Esophagus muscularis mucosa (tissue), 4 donors: Measurements from ENCODE around the gene MAPKAPK5. TPM values are rescaled to one million over a fixed set of nuclear protein-coding genes. Genes with fewer than 3 reads are reported as not detected.
"Not testable (repeated sequence)": the region's sequence is repeated elsewhere in the genome, so short reads cannot be mapped to it uniquely, and the experiment has no call there.

Experiments
- DNase-seq: peaks from one replicate; pipeline ENCODE4 v3.0.0-alpha.2; 2017; ENCODE audit errors: extremely low spot score
- H3K27ac ChIP-seq, 4 donors: fragments of 200-600 bp; sonication (generic); replicated peaks in 1 of 4; 1 replicate in 3 of 4; 2 replicates in 1 of 4; pipeline ENCODE4 v1.5.1; 2016 to 2019; ENCODE audit warnings: mild to moderate bottlenecking in 1 of 4
- H3K27me3 ChIP-seq, 4 donors: fragments of 200-600 bp; sonication (generic); one replicate each; pipeline versions ENCODE4 v1.5.1 to v1.6.0; 2016 to 2019
- H3K36me3 ChIP-seq, 4 donors: fragments of 200-600 bp; sonication (generic); one replicate each; pipeline ENCODE4 v1.5.1; 2016 to 2019
- H3K4me1 ChIP-seq, 4 donors: fragments of 200-600 bp; sonication (generic); one replicate each; pipeline ENCODE4 v1.5.1; 2016 to 2019
- H3K4me3 ChIP-seq, 4 donors: fragments of 200-600 bp; sonication (generic); 1 replicate in 2 of 4; 2 replicates in 2 of 4; pipeline ENCODE4 v1.5.1; 2016 to 2019; ENCODE audit warnings: mild to moderate bottlenecking in 4 of 4, moderate library complexity in 1 of 4
- H3K9me3 ChIP-seq, 4 donors: fragments of 200-600 bp; sonication (generic); 1 replicate in 3 of 4; 2 replicates in 1 of 4; pipeline ENCODE4 v1.5.1; 2016 to 2019
- CTCF ChIP-seq, 3 experiments: fragments of 200-600 bp in 2 of 3; fragments of 450-650 bp in 1 of 3; sonication (generic) in 2 of 3; IDR thresholded peaks; one replicate each; pipeline ENCODE4 v1.5.1; 2017 to 2019; ENCODE audit warnings: antibody characterized with exemption in 3 of 3, mild to moderate bottlenecking in 2 of 3, moderate library complexity in 1 of 3
- EP300 ChIP-seq: sonication (generic); formaldehyde crosslinking; IDR thresholded peaks from one replicate; pipeline ENCODE4 v1.6.1; 2017; ENCODE audit warnings: antibody characterized with exemption
- POLR2A ChIP-seq: fragments of 450-650 bp; IDR thresholded peaks from one replicate; pipeline ENCODE4 v1.6.1; 2017; ENCODE audit warnings: antibody characterized with exemption, moderate library complexity, mild to moderate bottlenecking, low read depth
- POLR2AphosphoS5 ChIP-seq, 2 donors: sonication (generic); formaldehyde crosslinking; IDR thresholded peaks; one replicate each; pipeline ENCODE4 v1.6.1; 2017; ENCODE audit warnings: antibody characterized with exemption in 2 of 2
- WGBS: methylation state at CpG from one replicate; pipeline ENCODE4 v1.1.5; 2018; 5-methylcytosine and 5-hydroxymethylcytosine counted together
- intact Hi-C: fragments of 100-400 bp; cut with DNase I; formaldehyde crosslinking; loops from one replicate; pipeline ENCODE4 v1.15.1; 2023
- total RNA-seq, 4 donors: library from RNA; depleted of rRNA; stranded (reverse); fragments of >200 nt; gene quantifications; one replicate each; pipeline versions ENCODE4 v1.1.0 to v1.2.1, GENCODE V29; 2016

Gene MAPKAPK5
- total RNA-seq, 4 donors from 2014 or later: 30.3 to 43.7 (median 34.1) TPM

DNA sequence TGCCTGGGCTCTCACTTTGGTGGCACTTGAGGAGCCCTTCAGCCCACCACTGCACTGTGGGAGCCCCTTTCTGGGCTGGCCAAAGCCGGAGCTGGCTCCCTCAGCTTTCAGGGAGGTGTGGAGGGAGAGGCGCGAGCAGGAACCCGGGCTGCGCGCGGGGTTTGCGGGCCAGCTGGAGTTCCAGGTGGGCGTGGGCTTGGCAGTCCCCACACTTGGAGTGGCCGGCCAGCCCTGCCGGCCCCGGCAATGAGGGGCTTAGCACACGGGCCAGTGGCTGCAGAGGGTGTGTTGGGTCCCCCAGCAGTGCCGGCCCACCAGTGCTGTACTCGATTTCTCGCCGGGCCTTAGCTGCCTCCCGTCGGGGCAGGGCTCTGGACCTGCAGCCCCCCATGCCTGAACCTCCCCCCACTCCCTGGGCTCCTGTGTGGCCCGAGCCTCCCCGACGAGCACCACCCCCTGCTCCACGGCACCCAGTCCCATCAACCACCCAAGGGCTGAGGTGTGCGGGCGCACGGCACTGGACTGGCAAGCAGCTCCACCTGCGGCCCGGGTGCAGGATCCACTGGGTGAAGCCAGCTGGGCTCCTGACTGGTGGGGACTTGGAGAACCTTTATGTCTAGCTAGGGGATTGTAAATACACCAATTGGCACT is 6.4 kb upstream of the MAPKAPK5 start:
- 100% methylated on average over 1 of the region's 28 CpGs for WGBS
- Histone ChIP-seq H3K4me1 (peaks cover 10 to 12% (median 10%) of the 10 kb centered on the region in 4 donors), H3K36me3 (peaks cover 0 to 17% (median 13%) of the 10 kb centered on the region in 4 donors)
- intact Hi-C loops, H3K27ac ChIP-seq, H3K9me3 ChIP-seq, H3K27me3 ChIP-seq, DNase-seq, H3K4me3 ChIP-seq: not testable (repeated sequence)

DNA sequence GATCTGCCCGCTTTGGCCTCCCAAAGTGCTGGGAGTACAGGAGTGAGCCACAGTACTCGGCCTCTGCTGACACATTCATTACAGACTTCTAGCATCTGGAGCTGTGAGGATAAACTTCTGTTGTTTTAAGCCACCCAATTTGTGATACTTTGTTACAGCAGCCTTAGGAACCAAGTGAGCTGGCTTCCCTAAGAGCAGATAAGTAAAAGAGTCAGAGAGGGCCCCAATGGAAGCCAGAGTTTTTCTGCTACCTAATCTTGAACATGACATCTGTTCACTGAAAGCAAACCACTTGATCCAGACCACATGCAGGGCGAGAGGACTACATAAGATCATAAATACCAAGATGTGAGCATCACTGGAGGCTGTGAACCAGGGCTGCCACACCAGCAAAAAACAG is 3.7 kb upstream of the MAPKAPK5 start:
- Histone ChIP-seq H3K27me3 (no peaks in the 10 kb centered on the region), H3K36me3 (peaks cover 0 to 17% (median 13%) of the 10 kb centered on the region in 4 donors), H3K4me1 (peaks cover 20 to 25% (median 24%) of the 10 kb centered on the region in 4 donors), H3K4me3 (no peak overlapping the region), H3K27ac (no peak overlapping the region), H3K9me3 (no peaks in the 10 kb centered on the region)
- intact Hi-C loops: no loop called here
- DNase-seq: no peak
- 91% methylated on average over 3 of the region's 3 CpGs for WGBS
- TF ChIP-seq EP300: no peak
- TF ChIP-seq POLR2AphosphoS5 (IDR thresholded peaks at IDR 0.05): no peak
- TF ChIP-seq CTCF (IDR thresholded peaks at IDR 0.05): no peak
- TF ChIP-seq POLR2A: no peak

DNA sequence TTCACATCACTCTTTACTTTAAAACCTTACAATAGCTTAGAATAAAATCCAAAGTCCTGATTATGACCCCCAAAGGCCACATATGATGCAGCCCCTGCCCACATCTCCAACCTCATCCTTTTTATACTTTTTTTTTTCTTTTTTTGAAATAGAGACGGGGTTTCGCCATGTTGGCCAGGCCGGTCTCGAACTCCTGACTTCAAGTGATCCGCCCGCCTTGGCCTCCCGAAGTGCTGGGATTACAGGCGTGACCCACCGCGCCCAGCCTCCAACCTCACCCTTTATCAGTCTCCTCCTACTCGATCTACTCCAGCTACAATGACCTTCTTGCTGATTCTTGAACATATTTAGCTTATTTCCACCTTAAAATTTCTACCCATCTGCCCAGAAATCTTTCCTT is 1.2 kb upstream of the MAPKAPK5 start:
- intact Hi-C loops: no loop called here
- H3K4me1 ChIP-seq: peaks cover 30 to 49% (median 47%) of the 10 kb centered on the region in 4 donors
- no peak for DNase-seq

GRCh38 chr12:111841236-111841749 is 735 bp upstream of the MAPKAPK5 start:
- no peak for DNase-seq
- Histone ChIP-seq H3K36me3 (peaks cover 0 to 24% (median 13%) of the 10 kb centered on the region in 4 donors), H3K9me3 (no peaks in the 10 kb centered on the region), H3K27me3 (no peaks in the 10 kb centered on the region), H3K4me3 (peak overlapping the region; percentile 95 to 100 (median 97)), H3K4me1 (peaks cover 30 to 54% (median 52%) of the 10 kb centered on the region in 4 donors), H3K27ac (peak overlapping the region; percentile 93 to 97 (median 96))
- intact Hi-C loops: no loop called here
- under 1% methylated on average over 9 of the region's 13 CpGs for WGBS
- no peak for TF ChIP-seq EP300
- no peak for TF ChIP-seq CTCF (IDR thresholded peaks at IDR 0.05)
- TF ChIP-seq POLR2A: no peak

More for the DNA sequence above, 1.2 kb upstream of the MAPKAPK5 start:
- Histone ChIP-seq H3K27ac (peak overlapping the region; percentile 93 to 97 (median 96)), H3K4me3 (peak overlapping the region; percentile 95 to 100 (median 97)), H3K27me3 (no peaks in the 10 kb centered on the region), H3K36me3 (peaks cover 0 to 20% (median 13%) of the 10 kb centered on the region in 4 donors), H3K9me3 (no peaks in the 10 kb centered on the region)
- 43% methylated on average over 11 of the region's 11 CpGs for WGBS
- no peak for TF ChIP-seq POLR2AphosphoS5 (IDR thresholded peaks at IDR 0.05)
- TF ChIP-seq POLR2A: no peak
- TF ChIP-seq CTCF (IDR thresholded peaks at IDR 0.05): no peak
- TF ChIP-seq EP300: no peak

GRCh38 chr12:111842556-111843396 is 748 bp downstream of the MAPKAPK5 start:
- Histone ChIP-seq H3K4me3 (peak overlapping the region; percentile 95 to 100 (median 97)), H3K27ac (peak overlapping the region; percentile 93 to 97 (median 96)), H3K9me3 (no peaks in the 10 kb centered on the region), H3K36me3 (peaks cover 0 to 24% (median 13%) of the 10 kb centered on the region in 4 donors), H3K27me3 (no peaks in the 10 kb centered on the region), H3K4me1 (peaks cover 30 to 62% (median 52%) of the 10 kb centered on the region in 4 donors)
- DNase-seq: no peak
- TF ChIP-seq POLR2AphosphoS5 (IDR thresholded peaks at IDR 0.05) (no peak), CTCF (IDR thresholded peaks at IDR 0.05) (no peak), POLR2A (no peak), EP300 (no peak)
- intact Hi-C loops: no loop called here
- 7% methylated on average over 21 of the region's 44 CpGs for WGBS
